MG63 (cell line): ENCODE results near the gene FXR2. TPM values are rescaled to one million over a fixed set of nuclear protein-coding genes. Genes with fewer than 3 reads are reported as not detected.

ENCODE experiments used
- DNase-seq: peaks from one replicate; pipeline ENCODE4 v3.0.0-alpha.2; 2020
- H3K27me3 ChIP-seq: fragments of 250-450 bp; sonication (Bioruptor Pico); 2 replicates; pipeline ENCODE4 v1.5.1; 2020; ENCODE audit warnings: mild to moderate bottlenecking, moderate library complexity
- H3K36me3 ChIP-seq: fragments of 250-450 bp; sonication (Bioruptor Pico); 2 replicates; pipeline ENCODE4 v1.5.1; 2020; ENCODE audit warnings: mild to moderate bottlenecking, moderate library complexity
- H3K4me3 ChIP-seq: fragments of 250-450 bp; sonication (Bioruptor Pico); 2 replicates; pipeline ENCODE4 v1.5.1; 2020; ENCODE audit warnings: mild to moderate bottlenecking, moderate library complexity
- H3K9me3 ChIP-seq: fragments of 250-450 bp; sonication (Bioruptor Pico); 2 replicates; pipeline ENCODE4 v1.5.1; 2020; ENCODE audit warnings: mild to moderate bottlenecking, moderate library complexity
- total RNA-seq: library from RNA; depleted of rRNA; stranded (reverse); fragments of >200 nt; shearing (Covaris generic); gene quantifications from 2 replicates; pipeline ENCODE4 v1.2.3, GENCODE V29; 2014; ENCODE audit warnings: low replicate concordance

FXR2 gene
- total RNA-seq, 1 experiment from 2014 or later: 49.5 TPM

GRCh38 chr17:7563115-7563869, 51.4 kb downstream of the FXR2 start:
- Histone ChIP-seq H3K4me3 (peak overlapping the region; percentile 71), H3K27me3 (no peaks in the 10 kb centered on the region), H3K9me3 (no peaks in the 10 kb centered on the region), H3K36me3 (peaks cover 18% of the 10 kb centered on the region)
- no peak for DNase-seq

DNA sequence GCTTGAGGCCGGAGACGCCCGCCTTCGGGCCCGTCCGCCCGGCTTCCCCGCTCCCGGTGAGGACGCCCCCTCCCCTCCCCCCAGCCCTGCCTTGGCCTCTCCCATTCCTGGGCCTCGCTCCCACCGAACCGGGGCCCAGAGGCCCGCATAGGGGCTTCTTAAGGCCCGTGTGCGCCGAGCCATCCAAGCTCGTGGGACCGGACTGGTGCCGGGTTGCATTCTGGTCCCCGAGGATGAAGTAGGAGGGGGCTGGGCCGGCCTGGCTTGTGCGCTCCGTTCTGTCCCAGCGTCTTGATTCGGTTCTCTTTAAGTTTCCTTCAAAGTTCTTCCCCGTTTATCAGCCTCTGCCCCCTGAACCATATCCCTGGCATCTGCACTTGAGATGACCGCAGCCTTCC, 52.5 kb downstream of the FXR2 start:
- H3K9me3 ChIP-seq: no peaks in the 10 kb centered on the region

GRCh38 chr17:7561589-7562207, 53.0 kb downstream of the FXR2 start, which contains the start of gene SENP3:
SENP3 (plus strand) TSS chr17:7561919; CDS start chr17:7563077, 1,158 bp downstream.
- peak; percentile 87 for DNase-seq
- Histone ChIP-seq H3K9me3 (no peaks in the 10 kb centered on the region), H3K36me3 (peaks cover 13% of the 10 kb centered on the region), H3K27me3 (no peaks in the 10 kb centered on the region), H3K4me3 (peak within 1 kb of the TSS; percentile 71)

More for the DNA sequence above, 52.5 kb downstream of the FXR2 start:
- peak overlapping the region; percentile 71 for H3K4me3 ChIP-seq
- DNase-seq: no peak
- peaks cover 18% of the 10 kb centered on the region for H3K36me3 ChIP-seq
- H3K27me3 ChIP-seq: no peaks in the 10 kb centered on the region

DNA sequence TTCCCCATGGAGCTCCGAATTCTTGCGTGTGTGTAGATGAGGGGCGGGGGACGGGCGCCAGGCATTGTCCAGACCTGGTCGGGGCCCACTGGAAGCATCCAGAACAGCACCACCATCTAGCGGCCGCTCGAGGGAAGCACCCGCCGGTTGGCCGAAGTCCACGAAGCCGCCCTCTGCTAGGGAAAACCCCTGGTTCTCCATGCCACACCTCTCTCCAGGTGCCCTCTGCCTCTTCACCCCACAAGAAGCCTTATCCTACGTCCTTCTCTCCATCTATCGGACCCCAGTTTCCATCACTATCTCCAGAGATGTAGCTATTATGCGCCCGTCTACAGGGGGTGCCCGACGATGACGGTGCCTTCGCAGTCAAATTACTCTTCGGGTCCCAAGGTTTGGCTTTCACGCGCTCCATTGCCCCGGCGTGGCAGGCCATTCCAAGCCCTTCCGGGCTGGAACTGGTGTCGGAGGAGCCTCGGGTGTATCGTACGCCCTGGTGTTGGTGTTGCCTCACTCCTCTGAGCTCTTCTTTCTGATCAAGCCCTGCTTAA, 53.6 kb downstream of the FXR2 start:
- H3K36me3 ChIP-seq: peaks cover 13% of the 10 kb centered on the region
- H3K4me3 ChIP-seq: peak overlapping the region; percentile 71
- DNase-seq: peak; percentile 81
- H3K9me3 ChIP-seq: no peaks in the 10 kb centered on the region
- H3K27me3 ChIP-seq: no peaks in the 10 kb centered on the region

DNA sequence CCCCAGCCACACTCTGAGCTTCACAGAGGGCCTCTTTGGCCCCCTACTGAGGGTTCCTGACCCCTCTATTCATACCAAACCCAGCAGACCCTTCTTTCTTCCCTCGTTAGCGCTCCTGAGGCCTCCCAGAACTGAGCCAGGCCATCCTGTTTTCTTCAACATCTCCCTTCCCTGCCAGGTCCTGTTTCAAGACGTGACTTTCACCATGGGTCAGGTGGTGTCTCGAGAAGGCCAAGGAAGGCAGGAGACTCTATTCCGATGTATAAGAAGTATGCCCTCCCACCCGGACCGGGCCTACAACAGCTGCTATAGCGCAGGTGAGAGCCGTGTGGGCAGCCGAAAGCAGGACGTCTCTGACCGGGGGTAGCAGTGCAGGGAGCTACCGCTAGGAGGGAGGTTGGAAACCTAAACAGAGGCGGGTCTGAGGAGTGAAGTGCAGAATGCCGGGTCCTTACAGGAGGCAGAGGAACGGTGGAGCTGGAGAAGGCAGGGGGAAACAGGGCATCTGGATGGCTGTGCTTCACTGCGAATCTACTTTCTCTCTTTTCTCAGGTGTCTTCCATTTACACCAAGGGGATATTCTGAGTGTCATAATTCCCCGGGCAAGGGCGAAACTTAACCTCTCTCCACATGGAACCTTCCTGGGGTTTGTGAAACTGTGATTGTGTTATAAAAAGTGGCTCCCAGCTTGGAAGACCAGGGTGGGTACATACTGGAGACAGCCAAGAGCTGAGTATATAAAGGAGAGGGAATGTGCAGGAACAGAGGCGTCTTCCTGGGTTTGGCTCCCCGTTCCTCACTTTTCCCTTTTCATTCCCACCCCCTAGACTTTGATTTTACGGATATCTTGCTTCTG, 54.3 kb downstream of the FXR2 start:
- Histone ChIP-seq H3K4me3 (peak overlapping the region; percentile 71), H3K27me3 (no peaks in the 10 kb centered on the region), H3K9me3 (no peaks in the 10 kb centered on the region), H3K36me3 (peaks cover 9% of the 10 kb centered on the region)
- peak; percentile 26 for DNase-seq

DNA sequence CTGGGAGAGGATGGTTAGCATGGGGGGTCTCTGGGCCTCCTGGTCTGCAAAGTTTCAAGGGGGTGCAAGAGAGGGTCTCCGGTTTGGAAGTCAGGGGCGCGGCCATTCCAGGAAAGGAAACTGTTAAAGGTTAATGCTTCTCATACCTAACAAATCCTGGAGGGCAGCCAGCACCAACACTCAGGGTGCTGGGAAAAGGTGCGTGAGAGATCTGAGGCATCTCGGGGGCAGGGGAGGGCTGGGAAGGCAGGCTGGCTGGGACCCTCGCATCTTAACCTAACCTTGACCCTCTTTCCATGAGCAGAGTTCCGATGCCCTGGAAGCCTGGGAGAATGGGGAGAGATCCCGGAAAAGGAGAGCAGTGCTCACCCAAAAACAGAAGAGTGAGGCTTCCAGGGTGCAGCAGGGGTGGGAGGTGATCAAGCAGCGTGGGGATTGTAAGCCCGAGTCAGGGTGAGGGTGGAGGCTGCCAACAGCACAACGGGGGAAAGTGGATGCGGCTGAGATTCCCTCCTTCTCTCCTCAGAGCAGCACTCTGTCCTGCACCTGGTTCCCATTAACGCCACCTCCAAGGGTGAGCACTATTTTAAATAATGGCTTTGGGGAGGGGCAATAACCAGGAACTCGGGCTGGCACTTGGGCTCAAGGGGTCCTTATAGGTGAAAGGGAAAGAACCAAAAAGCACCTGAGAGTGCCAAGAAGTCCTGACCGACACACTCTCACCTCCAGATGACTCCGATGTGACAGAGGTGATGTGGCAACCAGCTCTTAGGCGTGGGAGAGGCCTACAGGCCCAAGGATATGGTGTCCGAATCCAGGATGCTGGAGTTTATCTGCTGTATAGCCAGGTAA, 55.2 kb downstream of the FXR2 start:
- H3K27me3 ChIP-seq: no peaks in the 10 kb centered on the region
- no peak overlapping the region for H3K4me3 ChIP-seq
- H3K36me3 ChIP-seq: peaks cover 8% of the 10 kb centered on the region
- H3K9me3 ChIP-seq: no peaks in the 10 kb centered on the region
- DNase-seq: no peak

DNA sequence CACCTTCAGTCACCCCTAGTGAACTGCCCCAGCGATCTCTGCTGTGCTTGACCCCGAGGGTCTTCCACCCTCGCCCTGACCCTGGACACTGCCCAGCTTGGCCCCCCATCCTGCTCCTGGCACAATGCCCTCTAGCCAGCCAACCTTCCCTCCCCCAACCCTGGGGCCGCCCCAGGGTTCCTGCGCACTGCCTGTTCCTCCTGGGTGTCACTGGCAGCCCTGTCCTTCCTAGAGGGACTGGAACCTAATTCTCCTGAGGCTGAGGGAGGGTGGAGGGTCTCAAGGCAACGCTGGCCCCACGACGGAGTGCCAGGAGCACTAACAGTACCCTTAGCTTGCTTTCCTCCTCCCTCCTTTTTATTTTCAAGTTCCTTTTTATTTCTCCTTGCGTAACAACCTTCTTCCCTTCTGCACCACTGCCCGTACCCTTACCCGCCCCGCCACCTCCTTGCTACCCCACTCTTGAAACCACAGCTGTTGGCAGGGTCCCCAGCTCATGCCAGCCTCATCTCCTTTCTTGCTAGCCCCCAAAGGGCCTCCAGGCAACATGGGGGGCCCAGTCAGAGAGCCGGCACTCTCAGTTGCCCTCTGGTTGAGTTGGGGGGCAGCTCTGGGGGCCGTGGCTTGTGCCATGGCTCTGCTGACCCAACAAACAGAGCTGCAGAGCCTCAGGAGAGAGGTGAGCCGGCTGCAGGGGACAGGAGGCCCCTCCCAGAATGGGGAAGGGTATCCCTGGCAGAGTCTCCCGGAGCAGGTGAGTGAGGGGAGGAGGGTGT, 56.0 kb downstream of the FXR2 start, which contains the start of gene TNFSF13:
Gene TNFSF13 (plus strand): TSS at position 207 of the 776 bp plus-strand sequence. CDS start 290 bp downstream, at position 497.
- no peak within 1 kb of the TSS for H3K4me3 ChIP-seq
- H3K9me3 ChIP-seq: no peaks in the 10 kb centered on the region
- no peak for DNase-seq
- H3K27me3 ChIP-seq: no peaks in the 10 kb centered on the region
- H3K36me3 ChIP-seq: no peaks in the 10 kb centered on the region; the same call in 1 of the 2 replicates

DNA sequence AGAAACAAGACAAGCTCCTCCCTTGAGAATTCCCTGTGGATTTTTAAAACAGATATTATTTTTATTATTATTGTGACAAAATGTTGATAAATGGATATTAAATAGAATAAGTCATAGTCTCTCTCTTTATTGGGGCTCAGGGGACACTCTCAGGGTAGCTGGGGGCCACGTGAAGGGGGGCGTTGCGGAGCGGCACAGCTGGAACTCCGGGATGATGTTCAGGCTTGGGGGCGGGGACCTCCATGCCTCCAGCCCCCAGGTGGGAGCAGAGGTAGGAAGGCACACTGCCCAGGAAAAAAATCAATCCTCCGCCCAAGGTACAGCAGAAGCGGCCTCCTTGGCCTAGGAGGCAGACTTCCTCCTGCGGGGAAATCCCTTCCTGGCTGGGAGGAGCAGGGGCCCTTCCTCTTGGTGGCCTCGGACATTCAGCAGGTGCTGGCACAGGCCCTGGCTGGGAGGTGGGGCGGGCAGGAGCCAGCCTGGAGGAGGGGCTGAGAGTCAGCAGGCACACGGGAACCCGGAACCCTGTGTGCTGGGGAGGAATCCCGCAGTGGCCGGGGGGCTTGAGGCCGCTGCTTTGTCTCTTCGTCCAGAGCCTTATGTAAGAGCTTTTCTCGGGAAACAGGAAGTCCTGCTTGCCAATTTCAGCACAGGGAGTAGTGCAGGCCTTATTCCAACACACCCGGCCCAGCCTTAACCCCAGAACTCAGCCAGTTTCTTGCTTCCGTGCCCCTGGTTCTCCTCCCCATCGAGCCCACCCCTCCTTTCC, 56.7 kb downstream of the FXR2 start:
- H3K9me3 ChIP-seq: no peaks in the 10 kb centered on the region
- H3K27me3 ChIP-seq: no peaks in the 10 kb centered on the region
- no peaks in the 10 kb centered on the region; the same call in 1 of the 2 replicates for H3K36me3 ChIP-seq
- no peak overlapping the region for H3K4me3 ChIP-seq
- peak; percentile 58 for DNase-seq

DNA sequence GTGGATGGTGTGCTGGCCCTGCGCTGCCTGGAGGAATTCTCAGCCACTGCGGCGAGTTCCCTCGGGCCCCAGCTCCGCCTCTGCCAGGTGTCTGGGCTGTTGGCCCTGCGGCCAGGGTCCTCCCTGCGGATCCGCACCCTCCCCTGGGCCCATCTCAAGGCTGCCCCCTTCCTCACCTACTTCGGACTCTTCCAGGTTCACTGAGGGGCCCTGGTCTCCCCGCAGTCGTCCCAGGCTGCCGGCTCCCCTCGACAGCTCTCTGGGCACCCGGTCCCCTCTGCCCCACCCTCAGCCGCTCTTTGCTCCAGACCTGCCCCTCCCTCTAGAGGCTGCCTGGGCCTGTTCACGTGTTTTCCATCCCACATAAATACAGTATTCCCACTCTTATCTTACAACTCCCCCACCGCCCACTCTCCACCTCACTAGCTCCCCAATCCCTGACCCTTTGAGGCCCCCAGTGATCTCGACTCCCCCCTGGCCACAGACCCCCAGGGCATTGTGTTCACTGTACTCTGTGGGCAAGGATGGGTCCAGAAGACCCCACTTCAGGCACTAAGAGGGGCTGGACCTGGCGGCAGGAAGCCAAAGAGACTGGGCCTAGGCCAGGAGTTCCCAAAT, 57.4 kb downstream of the FXR2 start:
- no peak for DNase-seq
- H3K27me3 ChIP-seq: no peaks in the 10 kb centered on the region

DNA sequence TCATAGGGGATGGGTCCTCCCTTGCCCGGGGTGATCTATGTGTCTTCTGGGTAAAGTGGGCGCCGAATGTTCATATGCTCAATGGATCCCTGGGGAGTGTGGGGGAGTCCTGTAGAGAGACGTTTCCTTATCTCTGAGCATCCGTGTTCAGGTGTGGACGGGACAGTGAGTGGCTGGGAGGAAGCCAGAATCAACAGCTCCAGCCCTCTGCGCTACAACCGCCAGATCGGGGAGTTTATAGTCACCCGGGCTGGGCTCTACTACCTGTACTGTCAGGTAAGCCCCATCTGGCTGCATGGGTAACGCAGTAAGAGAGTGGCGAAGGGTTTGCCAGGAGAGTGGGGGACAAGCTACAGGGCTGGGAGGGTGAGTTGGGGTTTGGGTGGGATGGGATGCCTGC, 58.1 kb downstream of the FXR2 start:
- Histone ChIP-seq H3K9me3 (no peaks in the 10 kb centered on the region), H3K27me3 (no peaks in the 10 kb centered on the region), H3K36me3 (no peaks in the 10 kb centered on the region), H3K4me3 (no peak overlapping the region)
- DNase-seq: no peak

More for the DNA sequence above, 57.4 kb downstream of the FXR2 start:
- no peaks in the 10 kb centered on the region for H3K9me3 ChIP-seq
- H3K4me3 ChIP-seq: no peak overlapping the region
- no peaks in the 10 kb centered on the region for H3K36me3 ChIP-seq

GRCh38 chr17:7555320-7555948, 59.3 kb downstream of the FXR2 start:
- DNase-seq: no peak
- Histone ChIP-seq H3K4me3 (no peak overlapping the region), H3K27me3 (no peaks in the 10 kb centered on the region)

DNA sequence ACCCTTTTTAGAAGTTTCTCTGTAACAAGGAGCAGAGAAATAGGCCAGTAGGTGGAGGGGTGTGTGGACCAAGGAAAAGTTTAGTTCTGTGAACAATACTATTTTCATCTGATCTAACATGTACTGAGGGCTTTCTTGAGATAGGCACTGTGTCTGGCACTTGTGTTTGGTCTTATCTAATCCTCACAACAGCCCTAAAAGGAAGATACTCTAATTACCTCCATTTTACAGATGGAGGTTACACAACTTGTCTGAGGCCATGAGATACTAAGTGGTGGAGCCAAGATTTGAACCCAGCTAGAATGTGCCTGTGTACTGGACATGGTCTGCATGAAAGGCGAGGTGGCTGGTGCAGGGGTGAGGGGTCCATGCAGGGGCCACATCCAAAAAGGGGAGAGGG, 61.3 kb downstream of the FXR2 start:
- no peak for DNase-seq
- Histone ChIP-seq H3K4me3 (no peak overlapping the region), H3K9me3 (no peaks in the 10 kb centered on the region), H3K27me3 (no peaks in the 10 kb centered on the region), H3K36me3 (no peaks in the 10 kb centered on the region)

More at GRCh38 chr17:7555320-7555948, 59.3 kb downstream of the FXR2 start:
- H3K36me3 ChIP-seq: no peaks in the 10 kb centered on the region
- H3K9me3 ChIP-seq: no peaks in the 10 kb centered on the region

DNA sequence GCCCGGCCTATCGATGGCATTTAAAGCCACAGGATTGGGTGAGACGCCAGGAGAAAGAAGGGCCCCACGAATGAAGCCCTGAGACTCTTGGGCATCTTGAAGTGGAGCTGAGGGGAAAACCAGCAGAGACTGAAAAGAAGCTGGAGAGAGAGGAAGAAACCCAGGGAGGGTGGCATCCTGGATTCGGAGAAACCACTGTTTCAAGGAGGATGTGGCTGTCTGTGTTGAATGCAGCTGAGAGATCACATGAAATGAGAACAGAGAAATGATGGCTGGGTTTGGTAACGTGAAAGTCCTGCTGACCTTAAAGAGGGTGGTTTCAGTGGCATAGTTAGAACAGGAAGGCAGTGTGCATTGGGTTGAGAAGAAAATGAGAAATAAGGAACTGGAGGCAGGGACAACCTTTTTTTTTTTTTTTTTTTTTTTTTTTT, 62.1 kb downstream of the FXR2 start:
- no peak for DNase-seq
- H3K9me3 ChIP-seq: no peaks in the 10 kb centered on the region
- no peak overlapping the region for H3K4me3 ChIP-seq
- no peaks in the 10 kb centered on the region for H3K36me3 ChIP-seq
- no peaks in the 10 kb centered on the region for H3K27me3 ChIP-seq

- no peak for DNase-seq
- Histone ChIP-seq H3K36me3 (no peaks in the 10 kb centered on the region), H3K9me3 (no peaks in the 10 kb centered on the region), H3K27me3 (no peaks in the 10 kb centered on the region), H3K4me3 (no peak overlapping the region)
These were observed 63.3 kb downstream of the FXR2 start for GRCh38 chr17:7551396-7551795.
